Measurements from ENCODE around the gene MLLT3. TPM values are rescaled to one million over a fixed set of nuclear protein-coding genes. Genes with fewer than 3 reads are reported as not detected.
"Not testable (repeated sequence)": the region's sequence is repeated elsewhere in the genome, so short reads cannot be mapped to it uniquely, and the experiment has no call there.

The MLLT3 gene
- total and polyA plus RNA-seq, 2 of the 13 experiments (the other 11 are each of a cell fraction or from before 2014, with no cell fraction given) = 12.3 to 12.6 TPM

DNA sequence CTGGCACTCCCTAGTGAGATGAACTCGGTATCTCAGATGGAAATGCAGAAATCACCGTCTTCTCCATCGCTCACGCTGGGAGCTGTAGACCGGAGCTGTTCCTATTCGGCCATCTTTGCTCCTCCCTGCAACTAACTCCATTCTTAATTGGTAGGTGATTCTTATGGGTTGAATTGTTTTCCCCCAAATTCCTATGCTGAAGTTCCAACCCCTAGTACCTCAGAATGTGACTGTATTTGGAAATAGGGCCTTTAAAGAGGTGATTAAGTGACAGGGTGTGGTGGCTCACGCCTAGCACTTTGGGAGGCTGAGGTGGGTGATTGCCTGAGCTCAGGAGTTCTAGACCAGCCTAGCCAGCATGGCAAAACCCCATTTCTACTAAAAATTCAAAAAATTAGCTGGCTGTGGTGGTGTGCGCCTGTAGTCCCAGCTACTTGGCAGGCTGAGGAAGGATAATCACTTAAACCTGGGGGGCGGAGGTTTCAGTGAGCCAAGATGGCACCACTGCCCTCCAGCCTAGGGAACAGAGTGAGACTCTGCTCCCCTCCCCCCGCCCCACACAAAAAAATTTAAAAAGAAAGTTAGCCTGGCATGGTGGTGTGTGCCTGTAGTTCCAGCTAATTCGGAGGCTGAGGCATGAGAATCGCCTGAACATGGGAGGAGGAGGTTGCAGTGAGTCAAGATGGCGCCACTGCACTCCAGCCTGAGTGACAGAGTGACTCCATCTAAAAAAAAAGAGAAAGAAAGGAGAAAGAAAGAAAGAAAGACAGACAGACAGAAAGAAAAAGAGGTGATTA is 36.6 kb upstream of the MLLT3 start (continued):
- TF ChIP-seq, protein P1, sequence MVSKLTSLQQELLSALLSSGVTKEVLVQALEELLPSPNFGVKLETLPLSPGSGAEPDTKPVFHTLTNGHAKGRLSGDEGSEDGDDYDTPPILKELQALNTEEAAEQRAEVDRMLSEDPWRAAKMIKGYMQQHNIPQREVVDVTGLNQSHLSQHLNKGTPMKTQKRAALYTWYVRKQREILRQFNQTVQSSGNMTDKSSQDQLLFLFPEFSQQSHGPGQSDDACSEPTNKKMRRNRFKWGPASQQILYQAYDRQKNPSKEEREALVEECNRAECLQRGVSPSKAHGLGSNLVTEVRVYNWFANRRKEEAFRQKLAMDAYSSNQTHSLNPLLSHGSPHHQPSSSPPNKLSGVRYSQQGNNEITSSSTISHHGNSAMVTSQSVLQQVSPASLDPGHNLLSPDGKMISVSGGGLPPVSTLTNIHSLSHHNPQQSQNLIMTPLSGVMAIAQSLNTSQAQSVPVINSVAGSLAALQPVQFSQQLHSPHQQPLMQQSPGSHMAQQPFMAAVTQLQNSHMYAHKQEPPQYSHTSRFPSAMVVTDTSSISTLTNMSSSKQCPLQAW (CRISPR knock-in tag; IDR thresholded peaks at IDR 0.05) = no peak
- TF ChIP-seq, protein P2, sequence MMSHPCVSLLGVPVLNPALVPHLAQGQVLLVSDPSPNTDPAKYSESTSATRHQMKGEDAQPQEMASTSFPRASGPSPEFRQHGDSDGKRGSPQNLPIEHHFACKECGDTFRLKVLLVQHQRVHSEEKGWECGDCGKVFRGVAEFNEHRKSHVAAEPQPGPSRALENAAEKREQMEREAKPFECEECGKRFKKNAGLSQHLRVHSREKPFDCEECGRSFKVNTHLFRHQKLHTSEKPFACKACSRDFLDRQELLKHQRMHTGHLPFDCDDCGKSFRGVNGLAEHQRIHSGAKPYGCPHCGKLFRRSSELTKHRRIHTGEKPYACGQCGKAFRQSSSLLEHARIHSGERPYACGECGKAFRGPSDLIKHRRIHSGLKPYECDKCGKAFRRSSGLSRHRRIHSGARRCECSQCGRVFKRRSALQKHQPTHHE (CRISPR knock-in tag; IDR thresholded peaks at IDR 0.05; ENCODE audit: borderline replicate concordance) = no peak
- TF ChIP-seq ATF1 (CRISPR knock-in tag; IDR thresholded peaks at IDR 0.05) (no peak), SP4 (CRISPR knock-in tag; IDR thresholded peaks at IDR 0.05) (no peak)
- TF ChIP-seq, protein P3, sequence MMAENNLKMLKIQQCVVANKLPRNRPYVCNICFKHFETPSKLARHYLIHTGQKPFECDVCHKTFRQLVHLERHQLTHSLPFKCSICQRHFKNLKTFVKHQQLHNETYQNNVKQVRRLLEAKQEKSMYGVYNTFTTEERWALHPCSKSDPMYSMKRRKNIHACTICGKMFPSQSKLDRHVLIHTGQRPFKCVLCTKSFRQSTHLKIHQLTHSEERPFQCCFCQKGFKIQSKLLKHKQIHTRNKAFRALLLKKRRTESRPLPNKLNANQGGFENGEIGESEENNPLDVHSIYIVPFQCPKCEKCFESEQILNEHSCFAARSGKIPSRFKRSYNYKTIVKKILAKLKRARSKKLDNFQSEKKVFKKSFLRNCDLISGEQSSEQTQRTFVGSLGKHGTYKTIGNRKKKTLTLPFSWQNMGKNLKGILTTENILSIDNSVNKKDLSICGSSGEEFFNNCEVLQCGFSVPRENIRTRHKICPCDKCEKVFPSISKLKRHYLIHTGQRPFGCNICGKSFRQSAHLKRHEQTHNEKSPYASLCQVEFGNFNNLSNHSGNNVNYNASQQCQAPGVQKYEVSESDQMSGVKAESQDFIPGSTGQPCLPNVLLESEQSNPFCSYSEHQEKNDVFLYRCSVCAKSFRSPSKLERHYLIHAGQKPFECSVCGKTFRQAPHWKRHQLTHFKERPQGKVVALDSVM (CRISPR knock-in tag; IDR thresholded peaks at IDR 0.05) = no peak

DNA sequence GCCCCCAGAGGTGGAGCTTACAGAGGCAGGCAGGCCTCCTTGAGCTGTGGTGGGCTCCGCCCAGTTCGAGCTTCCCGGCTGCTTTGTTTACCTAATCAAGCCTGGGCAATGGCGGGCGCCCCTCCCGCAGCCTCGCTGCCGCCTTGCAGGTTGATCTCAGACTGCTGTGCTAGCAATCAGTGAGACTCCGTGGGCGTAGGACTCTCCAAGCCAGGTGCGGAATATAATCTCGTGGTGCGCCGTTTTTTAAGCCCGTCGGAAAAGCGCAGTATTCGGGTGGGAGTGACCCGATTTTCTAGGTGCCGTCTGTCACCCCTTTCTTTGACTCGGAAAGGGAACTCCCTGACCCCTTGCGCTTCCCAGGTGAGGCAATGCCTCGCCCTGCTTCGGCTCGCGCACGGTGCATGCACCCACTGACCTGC is 36.0 kb upstream of the MLLT3 start:
- H3K36me3 ChIP-seq (replicated peaks in 1 of 2; ENCODE audit: control insufficient read depth in 1 of 2, insufficient read depth in 2 of 2, low read length in 2 of 2); CTCF ChIA-PET (ENCODE audit: low intra/inter-chr PET ratio, low total read pairs); in situ Hi-C loops (cut with HindIII; ENCODE audit: extremely low pct_ligation_motif_present, low pct_unique_long_range_greater_than_20kb); ATAC-seq; H3K9ac ChIP-seq (ENCODE audit: insufficient read depth, low read depth, low read length); DNase-seq (ENCODE audit: low spot score); H4K20me1 ChIP-seq (ENCODE audit: insufficient read depth, low read length); H2AFZ ChIP-seq (ENCODE audit: low read length); H3K4me3 ChIP-seq (replicated peaks in 1 of 3; ENCODE audit: insufficient read depth in 1 of 3, low read depth in 2 of 3, low read length in 3 of 3); POLR2A ChIA-PET; intact Hi-C loops (cut with micrococcal nuclease; ENCODE audit: unreplicated experiment); H3K4me2 ChIP-seq (ENCODE audit: low read depth, low read length); H3K4me1 ChIP-seq (ENCODE audit: insufficient read depth, low read length); H3K27me3 ChIP-seq (ENCODE audit: control insufficient read depth in 1 of 2, insufficient read depth in 2 of 2, low read length in 2 of 2); BruUV-seq (replicated peaks); H3K79me2 ChIP-seq (ENCODE audit: insufficient read depth, low read length); FAIRE-seq; H3K9me3 ChIP-seq (ENCODE audit: low read length); H3K27ac ChIP-seq (ENCODE audit: extremely low read length, insufficient read depth, low read length): not testable (repeated sequence)
- 75% methylated on average over 22 of the region's 27 CpGs for WGBS (ENCODE audit: low lambda C conversion rate)

Data from HepG2 (cell line).